Cardiac fibroblast (primary cell): ENCODE data around the gene SPACA6.
"Not testable (repeated sequence)": the region's sequence is repeated elsewhere in the genome, so short reads cannot be mapped to it uniquely, and the experiment has no call there.

Source experiments
- DNase-seq, 2 donors: peaks; one replicate each; pipeline versions ENCODE4 v3.0.0 to v3.0.0-alpha.2; 2010; ENCODE audit warnings: low read depth in 2 of 2
- H3K4me3 ChIP-seq, 2 donors: replicated peaks in 1 of 2; 1 replicate in 1 of 2; 2 replicates in 1 of 2; pipeline ENCODE4 v1.5.1; 2011; ENCODE audit warnings: low read depth in 2 of 2, low read length in 2 of 2, mild to moderate bottlenecking in 2 of 2, moderate library complexity in 1 of 2
- CTCF ChIP-seq: IDR thresholded peaks from one replicate; pipeline ENCODE4 v1.5.1; 2011; ENCODE audit warnings: low read depth, mild to moderate bottlenecking, low read length, inconsistent platforms

The SPACA6 gene

GRCh38 chr19:51733742-51734522 lies 40.8 kb downstream of the SPACA6 start:
- H3K4me3 ChIP-seq = no peak overlapping the region
- TF ChIP-seq CTCF = no peak
- DNase-seq = no peak

GRCh38 chr19:51735759-51736449 lies 42.8 kb downstream of the SPACA6 start:
- no peak for TF ChIP-seq CTCF
- no peak overlapping the region for H3K4me3 ChIP-seq
- peak; percentile 92 to 99 for DNase-seq

DNA sequence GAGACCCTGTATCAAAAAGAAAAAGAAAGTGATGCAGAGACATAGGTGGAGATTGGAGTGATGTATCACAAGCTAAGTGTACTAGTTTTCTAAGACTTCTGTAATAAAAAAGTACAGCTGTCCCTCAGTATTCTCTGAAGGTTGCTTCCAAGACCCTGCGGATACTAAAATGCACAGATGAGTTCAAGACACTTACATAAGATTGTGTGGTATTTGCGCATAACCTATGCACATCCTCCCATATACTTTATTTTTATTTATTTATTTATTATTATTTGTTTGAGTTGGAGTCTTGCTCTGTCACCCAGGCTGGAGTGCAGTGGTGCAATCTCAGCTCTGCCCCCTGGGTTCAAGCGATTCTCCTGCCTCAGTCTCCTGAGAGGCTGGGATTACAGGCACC lies 44.3 kb downstream of the SPACA6 start:
- no peak for TF ChIP-seq CTCF
- DNase-seq = no peak
- no peak overlapping the region for H3K4me3 ChIP-seq

GRCh38 chr19:51737924-51738323 lies 44.8 kb downstream of the SPACA6 start:
- no peak for TF ChIP-seq CTCF
- H3K4me3 ChIP-seq = no peak overlapping the region

DNA sequence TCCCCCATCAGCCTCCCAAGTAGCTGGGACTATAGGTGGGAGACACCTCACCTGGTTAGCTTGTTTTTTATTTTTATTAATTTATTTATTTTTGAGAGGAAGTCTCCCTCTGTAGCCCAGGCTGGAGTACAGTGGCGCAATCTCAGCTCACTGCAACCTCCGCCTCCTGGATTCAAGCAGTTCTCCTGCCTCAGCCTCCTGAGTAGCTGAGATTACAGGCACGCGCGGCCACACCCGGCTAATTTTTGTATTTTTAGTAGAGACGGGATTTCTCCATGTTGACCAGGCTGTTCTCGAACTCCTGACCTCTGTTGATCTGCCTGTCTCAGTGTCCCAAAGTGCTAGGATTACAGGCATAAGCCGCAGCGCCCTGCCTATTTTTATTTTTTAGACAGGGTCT lies 45.4 kb downstream of the SPACA6 start:
- DNase-seq, H3K4me3 ChIP-seq: not testable (repeated sequence)

More at GRCh38 chr19:51737924-51738323, 44.8 kb downstream of the SPACA6 start:
- peak in 1 of 2 donors; percentile 34 for DNase-seq

DNA sequence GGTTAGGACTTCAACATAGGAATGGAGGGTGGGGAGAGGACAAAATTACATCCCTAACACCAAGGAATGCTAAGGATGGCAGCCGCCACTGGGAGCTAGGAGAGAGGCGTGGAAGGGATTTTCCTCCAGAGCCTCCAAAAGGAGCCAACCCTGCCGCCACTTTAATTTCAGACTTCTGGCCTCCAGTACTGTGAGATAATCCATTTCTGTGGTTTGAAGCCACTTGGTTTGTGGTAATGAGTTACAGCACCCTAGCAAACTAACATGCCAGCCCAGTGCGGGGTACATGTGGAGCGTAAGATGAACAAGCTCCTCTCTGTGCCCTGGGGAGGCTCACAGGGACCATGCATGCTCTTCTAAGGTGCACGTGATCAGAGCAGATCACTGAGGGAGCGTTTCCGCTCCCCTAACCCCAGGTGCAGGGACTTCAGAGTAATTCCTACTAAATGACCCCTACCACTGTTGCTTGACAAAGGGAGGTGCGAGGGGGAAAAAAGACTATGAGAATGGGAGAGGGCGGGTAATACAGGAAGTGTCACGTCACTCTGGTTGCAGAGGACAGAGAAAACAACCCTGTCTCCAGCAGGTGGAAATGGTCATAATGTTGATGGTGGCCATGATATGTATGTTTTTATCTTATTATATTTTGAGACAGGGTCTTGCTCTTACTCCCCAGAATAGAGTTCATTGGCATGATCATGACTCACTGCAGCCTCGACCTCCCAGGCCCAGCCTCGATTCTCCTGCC lies 46.5 kb downstream of the SPACA6 start:
- DNase-seq = no peak
- no peak overlapping the region for H3K4me3 ChIP-seq
- TF ChIP-seq CTCF = no peak

DNA sequence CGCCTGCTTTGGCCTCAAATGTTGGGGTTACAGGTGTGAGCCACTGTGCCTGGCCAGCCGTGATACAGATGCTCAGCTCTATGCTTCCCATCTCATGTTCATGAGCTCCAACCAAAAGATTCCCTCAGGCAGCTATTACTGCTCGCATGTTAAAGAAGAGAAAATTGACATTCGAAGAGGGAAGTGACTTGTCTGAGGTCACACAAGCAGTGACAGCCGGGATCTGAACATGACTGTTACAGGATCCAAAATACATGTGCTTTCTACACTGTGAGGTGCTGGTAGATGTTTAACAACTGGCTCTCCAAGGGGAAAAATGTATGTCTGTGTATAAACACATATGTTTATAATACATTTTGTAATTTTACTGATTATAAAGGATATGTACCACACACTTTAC lies 47.2 kb downstream of the SPACA6 start:
- DNase-seq = peak in 1 of 2 donors; percentile 21
- TF ChIP-seq CTCF = no peak
- H3K4me3 ChIP-seq = no peak overlapping the region
